Neuronal stem cell (in vitro differentiated cells): ENCODE data around the gene CFAP97D2. TPM values are rescaled to one million over a fixed set of nuclear protein-coding genes. Genes with fewer than 3 reads are reported as not detected.

Source experiments
- DNase-seq: peaks from one replicate; pipeline ENCODE4 v3.0.0-alpha.2; 2013; ENCODE audit warnings: low spot score
- H2AFZ ChIP-seq: one replicate; pipeline ENCODE4 v1.6.1; 2013; ENCODE audit warnings: mild to moderate bottlenecking, low read length, inconsistent platforms
- H2AK5ac ChIP-seq: 2 replicates; pipeline ENCODE4 v1.6.1; 2013; ENCODE audit warnings: low read depth, mild to moderate bottlenecking, inconsistent platforms, low read length, moderate library complexity, mixed read lengths
- H2BK120ac ChIP-seq: 2 replicates; pipeline ENCODE4 v1.6.1; 2013; ENCODE audit warnings: low read depth, mild to moderate bottlenecking, inconsistent platforms, low read length, moderate library complexity, mixed read lengths
- H2BK12ac ChIP-seq: one replicate; pipeline ENCODE4 v1.6.1; 2013; ENCODE audit warnings: low read length, inconsistent platforms
- H2BK15ac ChIP-seq: 2 replicates; pipeline ENCODE4 v1.6.1; 2013; ENCODE audit warnings: mild to moderate bottlenecking, low read length, inconsistent platforms, mixed read lengths
- H2BK5ac ChIP-seq: one replicate; pipeline ENCODE4 v1.6.1; 2013; ENCODE audit warnings: inconsistent platforms, mild to moderate bottlenecking, low read length, moderate library complexity
- H3K14ac ChIP-seq: one replicate; pipeline ENCODE4 v1.6.1; 2013; ENCODE audit warnings: low read length, inconsistent platforms
- H3K18ac ChIP-seq: 2 replicates; pipeline ENCODE4 v1.6.1; 2013; ENCODE audit warnings: low read length, inconsistent platforms
- H3K23ac ChIP-seq: 2 replicates; pipeline ENCODE4 v1.6.1; 2013; ENCODE audit warnings: low read depth, mild to moderate bottlenecking, mixed read lengths, low read length, inconsistent platforms; ENCODE audit not compliant: poor library complexity
- H3K27ac ChIP-seq: replicated peaks from 3 replicates; pipeline ENCODE4 v1.5.1; 2013; ENCODE audit warnings: low read length, inconsistent platforms
- H3K27me3 ChIP-seq, 3 experiments: 2 replicates each; pipeline ENCODE4 v1.6.1; 2013; ENCODE audit warnings: low read length in 3 of 3, mild to moderate bottlenecking in 2 of 3, inconsistent platforms in 1 of 3, low read depth in 1 of 3, mixed read lengths in 1 of 3, moderate library complexity in 1 of 3; ENCODE audit not compliant: control insufficient read depth in 3 of 3, insufficient read depth in 3 of 3
- H3K36me3 ChIP-seq, 2 donors: replicated peaks in 1 of 2; 2 replicates each; pipeline ENCODE4 v1.6.1; 2013; ENCODE audit warnings: low read length in 2 of 2; ENCODE audit not compliant: control insufficient read depth in 2 of 2, insufficient read depth in 2 of 2
- H3K4ac ChIP-seq: 2 replicates; pipeline ENCODE4 v1.6.1; 2013; ENCODE audit warnings: inconsistent platforms, mild to moderate bottlenecking, low read length, moderate library complexity
- H3K4me1 ChIP-seq, 2 donors: 1 replicate in 1 of 2; 2 replicates in 1 of 2; pipeline ENCODE4 v1.6.1; 2013; ENCODE audit warnings: low read length in 2 of 2, low read depth in 1 of 2; ENCODE audit not compliant: control insufficient read depth in 2 of 2, insufficient read depth in 1 of 2
- H3K4me2 ChIP-seq: one replicate; pipeline ENCODE4 v1.6.1; 2013; ENCODE audit warnings: mild to moderate bottlenecking, low read length, inconsistent platforms; ENCODE audit not compliant: insufficient read depth, poor library complexity, severe bottlenecking
- H3K4me3 ChIP-seq, 2 donors: 2 replicates each; pipeline ENCODE4 v1.5.1; 2013; ENCODE audit warnings: low read length in 2 of 2, mild to moderate bottlenecking in 2 of 2, inconsistent platforms in 1 of 2, moderate library complexity in 1 of 2
- H3K79me1 ChIP-seq: one replicate; pipeline ENCODE4 v1.6.1; 2013; ENCODE audit warnings: low read depth, mild to moderate bottlenecking, inconsistent platforms, low read length, moderate library complexity
- H3K9ac ChIP-seq: one replicate; pipeline ENCODE4 v1.6.1; 2013; ENCODE audit warnings: mild to moderate bottlenecking, low read depth, low read length, inconsistent platforms; ENCODE audit not compliant: poor library complexity
- H3K9me3 ChIP-seq, 2 donors: replicated peaks in 1 of 2; 2 replicates each; pipeline versions ENCODE3 to v1.6.1; 2013; ENCODE audit warnings: low read length in 2 of 2, mild to moderate bottlenecking in 2 of 2, inconsistent platforms in 1 of 2, low read depth in 1 of 2, mixed read lengths in 1 of 2, moderate library complexity in 1 of 2; ENCODE audit not compliant: control insufficient read depth in 2 of 2, insufficient read depth in 1 of 2
- H4K8ac ChIP-seq: one replicate; pipeline ENCODE4 v1.6.1; 2013; ENCODE audit warnings: low read depth, mild to moderate bottlenecking, inconsistent platforms, low read length, moderate library complexity
- H4K91ac ChIP-seq: one replicate; pipeline ENCODE4 v1.6.1; 2013; ENCODE audit warnings: low read length, low read depth, mild to moderate bottlenecking, inconsistent platforms; ENCODE audit not compliant: poor library complexity
- WGBS, 2 donors: extraction: QIAGEN DNeasy Blood & Tissue Kit; methylation state at CpG; one replicate each; pipeline ENCODE4 v1.1.7; 2013; ENCODE audit warnings: missing lambda C conversion rate in 2 of 2, mixed read lengths in 1 of 2; ENCODE audit not compliant: insufficient read length in 2 of 2, insufficient replicate concordance in 1 of 2; ENCODE audit errors: extremely low coverage in 2 of 2; 5-methylcytosine and 5-hydroxymethylcytosine counted together
- polyA plus RNA-seq, 2 experiments: library from polyadenylated mRNA; stranded (reverse); fragments of 200-250 nt; gene quantifications; one replicate each; pipeline ENCODE4 v1.2.3, GENCODE V29; 2013

The CFAP97D2 gene
- 0.22 TPM for polyA plus RNA-seq (2013, experiment 1 of 2)
- 0.11 TPM for polyA plus RNA-seq (2013, experiment 2 of 2)

GRCh38 chr13:114179087-114179658 lies at the start of gene CFAP97D2:
Gene CFAP97D2, plus strand, starts transcription at chr13:114179257. Its CDS starts 74 bp downstream, at chr13:114179331.
- Histone ChIP-seq H3K4ac (no peak within 1 kb of the TSS), H4K91ac (no peak within 1 kb of the TSS), H3K4me1 (peaks cover 6 to 7% of the 10 kb centered on the region in 2 donors), H3K79me1 (peaks cover 2% of the 10 kb centered on the region), H2AFZ (peak within 1 kb of the TSS; percentile 87), H3K9ac (no peak within 1 kb of the TSS), H2BK12ac (no peak within 1 kb of the TSS), H2BK5ac (no peak within 1 kb of the TSS), H3K4me2 (no peak within 1 kb of the TSS), H4K8ac (no peak within 1 kb of the TSS), H3K9me3 (peaks cover 0 to 2% of the 10 kb centered on the region in 2 donors), H2AK5ac (no peak within 1 kb of the TSS), H3K23ac (no peak within 1 kb of the TSS), H2BK120ac (no peak within 1 kb of the TSS), H2BK15ac (no peak within 1 kb of the TSS), H3K4me3 (no peak within 1 kb of the TSS), H3K27me3 (peaks cover 0 to 4% (median 0%) of the 10 kb centered on the region in 3 experiments), H3K18ac (peak within 1 kb of the TSS; percentile 24), H3K14ac (no peak within 1 kb of the TSS), H3K27ac (no peak within 1 kb of the TSS), H3K36me3 (no peaks in the 10 kb centered on the region)
- WGBS, 2 donors = no CpG with 5 or more reads among the region's 13 CpGs
- DNase-seq = no peak

GRCh38 chr13:114129649-114130062 lies 49.4 kb upstream of the CFAP97D2 start:
- H3K23ac ChIP-seq = no peak overlapping the region
- H4K91ac ChIP-seq = no peak overlapping the region
- H3K36me3 ChIP-seq = peaks cover 0 to 4% of the 10 kb centered on the region in 2 donors
- H3K9me3 ChIP-seq = no peaks in the 10 kb centered on the region
- peak overlapping the region in 1 of 2 donors; percentile 95 for H3K4me3 ChIP-seq
- no peak overlapping the region for H3K4ac ChIP-seq
- no peak overlapping the region for H2BK5ac ChIP-seq
- no peak overlapping the region for H2BK12ac ChIP-seq
- peaks cover 2% of the 10 kb centered on the region for H3K79me1 ChIP-seq
- H3K4me1 ChIP-seq = peaks cover 37 to 41% of the 10 kb centered on the region in 2 donors
- H3K9ac ChIP-seq = peak overlapping the region; percentile 27
- no peak overlapping the region for H3K4me2 ChIP-seq
- H3K27ac ChIP-seq = no peak overlapping the region
- H2BK120ac ChIP-seq = no peak overlapping the region
- H3K18ac ChIP-seq = no peak overlapping the region
- no peak overlapping the region for H2BK15ac ChIP-seq
- H4K8ac ChIP-seq = no peak overlapping the region
- H3K14ac ChIP-seq = no peak overlapping the region
- no peak overlapping the region for H2AFZ ChIP-seq
- H3K27me3 ChIP-seq = peaks cover 0 to 13% (median 0%) of the 10 kb centered on the region in 3 experiments
- H2AK5ac ChIP-seq = peak overlapping the region; percentile 51
- DNase-seq = no peak
- WGBS, 2 donors = no CpG with 5 or more reads among the region's 9 CpGs

GRCh38 chr13:114130131-114130836 lies 48.8 kb upstream of the CFAP97D2 start:
- H4K8ac ChIP-seq = no peak overlapping the region
- no peak overlapping the region for H3K27ac ChIP-seq
- no peak overlapping the region for H3K4ac ChIP-seq
- no peak overlapping the region for H3K23ac ChIP-seq
- peaks cover 2% of the 10 kb centered on the region for H3K79me1 ChIP-seq
- H2AK5ac ChIP-seq = peak overlapping the region; percentile 85
- H2BK12ac ChIP-seq = no peak overlapping the region
- peak overlapping the region; percentile 100 for H3K4me2 ChIP-seq
- no peak for DNase-seq
- peak overlapping the region in 1 of 2 donors; percentile 95 for H3K4me3 ChIP-seq
- no peaks in the 10 kb centered on the region for H3K36me3 ChIP-seq
- no peaks in the 10 kb centered on the region for H3K9me3 ChIP-seq
- H2AFZ ChIP-seq = peak overlapping the region; percentile 90
- no peak overlapping the region for H2BK5ac ChIP-seq
- H3K9ac ChIP-seq = peak overlapping the region; percentile 73
- H3K27me3 ChIP-seq = peaks cover 0 to 13% (median 0%) of the 10 kb centered on the region in 3 experiments
- H2BK120ac ChIP-seq = peak overlapping the region; percentile 82
- H4K91ac ChIP-seq = no peak overlapping the region
- no peak overlapping the region for H2BK15ac ChIP-seq
- H3K4me1 ChIP-seq = peaks cover 40 to 43% of the 10 kb centered on the region in 2 donors
- H3K18ac ChIP-seq = peak overlapping the region; percentile 96
- H3K14ac ChIP-seq = peak overlapping the region; percentile 67
- WGBS, 2 donors = no CpG with 5 or more reads among the region's 18 CpGs
